ENCODE measurements around the gene BBS9. TPM values are rescaled to one million over a fixed set of nuclear protein-coding genes. Genes with fewer than 3 reads are reported as not detected.

The BBS9 gene
- total and polyA plus RNA-seq, 2 experiments from 2014 or later, result 10.2 to 15.0 TPM

DNA sequence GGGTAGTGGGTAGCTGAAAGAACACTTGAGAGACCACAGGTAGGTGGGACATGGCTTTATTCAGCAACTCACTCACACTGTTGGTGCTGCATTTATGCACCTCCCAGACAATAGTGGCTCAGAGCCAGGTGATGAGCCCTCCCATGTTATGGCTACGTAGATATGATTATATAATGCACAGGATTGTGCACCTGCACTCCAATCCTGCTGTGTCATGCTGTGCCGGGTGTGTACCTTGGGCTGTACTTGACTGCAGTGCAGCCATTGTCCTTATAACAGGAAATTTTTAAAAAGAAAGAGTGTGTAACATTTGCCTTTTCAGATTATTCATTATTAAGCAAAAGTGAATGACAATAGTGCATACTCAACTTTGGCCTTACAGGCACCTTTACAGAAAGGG, 409.8 kb downstream of the BBS9 start:
- Histone ChIP-seq H3K4me2 (ENCODE audit: unreplicated experiment) (no peak overlapping the region), H3K36me3 (ENCODE audit: low read depth) (no peaks in the 10 kb centered on the region), H3K27ac (no peak overlapping the region), H3K9me2 (ENCODE audit: insufficient read depth) (no peaks in the 10 kb centered on the region), H3K79me2 (ENCODE audit: insufficient read depth) (no peaks in the 10 kb centered on the region), H3K4me3 (no peak overlapping the region), H3K9ac (no peak overlapping the region), H3K4me1 (ENCODE audit: insufficient read depth) (peaks cover 6% of the 10 kb centered on the region), H3F3A (ENCODE audit: insufficient read depth) (no peaks in the 10 kb centered on the region), H3K9me3 (ENCODE audit: low read depth) (no peaks in the 10 kb centered on the region), H3K27me3 (replicated peaks; ENCODE audit: insufficient read depth) (no peaks in the 10 kb centered on the region), H4K20me1 (ENCODE audit: insufficient read depth) (no peaks in the 10 kb centered on the region), H2AFZ (no peak overlapping the region)
- TF ChIP-seq EZH2 (IDR thresholded peaks at IDR 0.05; ENCODE audit: insufficient read depth, poor library complexity, severe bottlenecking), result no peak
- TF ChIP-seq EZH2phosphoT487 (IDR thresholded peaks at IDR 0.05; ENCODE audit: insufficient read depth, low read depth), result no peak
- in situ Hi-C loops (cut with MboI), result no loop called here
- 87 to 93% methylated on average over 2 of the region's 2 CpGs for WGBS, 2 experiments (ENCODE audit: low coverage in 1 of 2, low lambda C conversion rate in 2 of 2, missing lambda C conversion rate in 2 of 2)
- DNase-seq, result no peak

DNA sequence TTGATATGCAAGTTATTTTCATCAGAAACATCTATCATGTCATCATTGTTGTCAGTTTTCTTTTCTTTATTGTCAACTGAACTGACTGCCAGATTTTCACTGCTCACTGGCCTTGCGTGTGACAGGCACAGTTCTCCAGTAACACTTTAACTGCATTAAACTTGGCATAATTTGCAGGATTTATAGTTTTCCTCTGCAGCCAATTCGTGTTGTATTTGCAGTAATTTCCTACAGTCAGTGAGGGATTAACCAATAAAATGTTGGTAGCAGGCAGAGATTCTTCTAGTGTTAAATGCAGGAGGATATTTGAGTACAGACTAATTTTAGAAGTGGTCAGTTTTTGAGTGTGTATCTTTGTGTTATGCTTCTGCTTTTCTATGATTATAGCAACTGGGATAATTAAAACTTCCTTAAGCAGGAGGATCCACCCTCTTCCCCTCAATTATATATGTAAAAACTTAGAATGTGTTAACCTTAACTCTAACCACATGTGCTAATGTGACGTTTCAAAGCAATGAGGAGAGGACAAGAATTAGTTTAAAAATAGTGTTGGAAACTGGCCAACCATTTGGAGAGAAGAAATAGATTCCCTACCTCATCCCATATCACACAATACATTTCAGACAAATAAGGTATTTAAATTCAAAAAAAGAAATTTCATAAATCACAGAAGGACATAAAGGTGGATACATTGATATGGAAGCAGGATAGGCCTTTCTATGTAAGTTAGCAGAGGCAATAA, 410.5 kb downstream of the BBS9 start:
- DNase-seq, result no peak
- Histone ChIP-seq H3K27ac (no peak overlapping the region), H3K36me3 (ENCODE audit: low read depth) (no peaks in the 10 kb centered on the region), H3K9me2 (ENCODE audit: insufficient read depth) (no peaks in the 10 kb centered on the region), H3K4me2 (ENCODE audit: unreplicated experiment) (no peak overlapping the region), H3K27me3 (replicated peaks; ENCODE audit: insufficient read depth) (no peaks in the 10 kb centered on the region), H2AFZ (no peak overlapping the region), H3F3A (ENCODE audit: insufficient read depth) (no peaks in the 10 kb centered on the region), H3K4me3 (no peak overlapping the region), H3K4me1 (ENCODE audit: insufficient read depth) (peaks cover 5% of the 10 kb centered on the region), H4K20me1 (ENCODE audit: insufficient read depth) (no peaks in the 10 kb centered on the region), H3K79me2 (ENCODE audit: insufficient read depth) (no peaks in the 10 kb centered on the region), H3K9ac (no peak overlapping the region), H3K9me3 (ENCODE audit: low read depth) (no peaks in the 10 kb centered on the region)
- no peak for TF ChIP-seq EZH2phosphoT487 (IDR thresholded peaks at IDR 0.05; ENCODE audit: insufficient read depth, low read depth)
- no peak for TF ChIP-seq EZH2 (IDR thresholded peaks at IDR 0.05; ENCODE audit: insufficient read depth, poor library complexity, severe bottlenecking)
- in situ Hi-C loops (cut with MboI), result no loop called here
- whole genome bisulfite sequencing, 2 experiments (ENCODE audit: low coverage in 1 of 2, low lambda C conversion rate in 2 of 2, missing lambda C conversion rate in 2 of 2), result 65% methylated on average over 3 of the region's 3 CpGs

DNA sequence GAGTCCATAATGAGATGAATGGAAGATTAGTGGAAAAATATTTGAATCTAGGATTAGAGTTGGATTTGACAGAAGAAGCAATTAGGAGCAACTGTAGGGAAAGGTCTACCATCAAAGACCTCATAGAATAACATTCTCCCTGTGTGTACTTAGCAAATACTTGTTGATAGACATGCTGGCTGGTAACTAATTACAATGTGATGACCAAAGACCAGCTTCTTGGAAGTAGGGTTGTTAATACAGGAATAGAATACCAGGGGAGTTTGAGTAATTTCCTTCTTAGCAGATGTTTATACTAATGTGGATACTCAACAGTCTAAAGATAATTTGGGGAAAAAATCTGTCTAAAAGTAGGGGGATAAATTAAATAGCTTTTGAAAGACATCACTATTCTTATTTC, 418.5 kb downstream of the BBS9 start:
- Histone ChIP-seq H4K20me1 (ENCODE audit: insufficient read depth) (no peaks in the 10 kb centered on the region), H3K9me3 (ENCODE audit: low read depth) (no peaks in the 10 kb centered on the region), H3K27ac (no peak overlapping the region), H3K36me3 (ENCODE audit: low read depth) (no peaks in the 10 kb centered on the region), H3K27me3 (replicated peaks; ENCODE audit: insufficient read depth) (no peaks in the 10 kb centered on the region), H3F3A (ENCODE audit: insufficient read depth) (peaks cover 4% of the 10 kb centered on the region; the same call in 1 of the 2 replicates), H3K9me2 (ENCODE audit: insufficient read depth) (no peaks in the 10 kb centered on the region), H3K4me1 (ENCODE audit: insufficient read depth) (no peaks in the 10 kb centered on the region), H3K9ac (no peak overlapping the region), H3K4me3 (no peak overlapping the region), H2AFZ (no peak overlapping the region), H3K4me2 (ENCODE audit: unreplicated experiment) (no peak overlapping the region), H3K79me2 (ENCODE audit: insufficient read depth) (no peaks in the 10 kb centered on the region)
- DNase-seq, result no peak
- TF ChIP-seq EZH2phosphoT487 (IDR thresholded peaks at IDR 0.05; ENCODE audit: insufficient read depth, low read depth), result no peak
- TF ChIP-seq EZH2 (IDR thresholded peaks at IDR 0.05; ENCODE audit: insufficient read depth, poor library complexity, severe bottlenecking), result no peak
- in situ Hi-C loops (cut with MboI), result no loop called here

DNA sequence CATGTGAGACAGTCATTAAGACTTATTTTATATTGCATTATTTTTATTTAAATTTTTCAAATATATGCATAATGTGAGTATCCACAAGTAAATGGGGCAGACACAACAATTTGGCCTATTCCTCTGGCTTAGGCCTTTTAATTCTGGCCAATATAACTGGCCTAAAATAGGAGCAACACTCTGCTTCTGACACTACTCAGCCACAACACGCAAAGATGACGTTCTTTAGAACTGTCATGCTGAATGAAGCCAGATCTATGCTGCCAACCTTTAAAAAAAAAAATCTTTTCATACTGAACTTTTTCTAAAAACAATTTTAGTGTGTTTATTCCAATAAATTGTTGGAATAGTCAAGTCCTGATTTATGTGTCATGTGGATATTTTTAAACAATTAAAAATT, 421.0 kb downstream of the BBS9 start:
- Histone ChIP-seq H3K9ac (no peak overlapping the region), H3K27me3 (replicated peaks; ENCODE audit: insufficient read depth) (no peaks in the 10 kb centered on the region), H3F3A (ENCODE audit: insufficient read depth) (peaks cover 4% of the 10 kb centered on the region; the same call in 1 of the 2 replicates), H3K9me3 (ENCODE audit: low read depth) (no peaks in the 10 kb centered on the region), H3K4me3 (no peak overlapping the region), H3K79me2 (ENCODE audit: insufficient read depth) (no peaks in the 10 kb centered on the region), H4K20me1 (ENCODE audit: insufficient read depth) (no peaks in the 10 kb centered on the region), H2AFZ (no peak overlapping the region), H3K4me2 (ENCODE audit: unreplicated experiment) (no peak overlapping the region), H3K9me2 (ENCODE audit: insufficient read depth) (no peaks in the 10 kb centered on the region), H3K4me1 (ENCODE audit: insufficient read depth) (no peaks in the 10 kb centered on the region), H3K27ac (no peak overlapping the region), H3K36me3 (ENCODE audit: low read depth) (no peaks in the 10 kb centered on the region)
- TF ChIP-seq EZH2phosphoT487 (IDR thresholded peaks at IDR 0.05; ENCODE audit: insufficient read depth, low read depth) (no peak), EZH2 (IDR thresholded peaks at IDR 0.05; ENCODE audit: insufficient read depth, poor library complexity, severe bottlenecking) (no peak)
- WGBS, 2 experiments (ENCODE audit: low coverage in 1 of 2, low lambda C conversion rate in 2 of 2, missing lambda C conversion rate in 2 of 2), result 33 to 39% methylated on average over 2 of the region's 2 CpGs
- in situ Hi-C loops (cut with MboI), result no loop called here
- DNase-seq, result peak; percentile 37

Data from GM23248 (cell line).